Measurements from ENCODE around the gene PMS1.

DNA sequence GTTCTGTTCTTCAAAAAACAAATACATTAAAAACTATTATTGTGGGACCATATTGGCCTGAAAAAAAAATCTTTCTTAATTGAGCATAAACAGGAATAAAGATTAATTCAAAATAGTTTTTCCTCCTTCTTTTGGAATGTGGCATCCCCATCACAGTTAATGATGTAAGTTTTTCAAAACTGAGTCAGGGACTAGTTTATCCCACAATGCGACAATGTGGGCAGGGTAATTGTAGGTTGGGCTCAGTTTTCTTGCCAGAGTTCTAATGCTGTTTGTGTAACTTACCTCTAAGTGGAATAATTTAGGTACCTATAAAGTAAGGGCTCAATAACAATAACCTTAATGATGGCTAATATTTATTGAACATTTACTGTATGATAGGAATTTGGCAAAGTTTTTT, 82.0 kb downstream of the PMS1 start:
- TF ChIP-seq, protein P1, sequence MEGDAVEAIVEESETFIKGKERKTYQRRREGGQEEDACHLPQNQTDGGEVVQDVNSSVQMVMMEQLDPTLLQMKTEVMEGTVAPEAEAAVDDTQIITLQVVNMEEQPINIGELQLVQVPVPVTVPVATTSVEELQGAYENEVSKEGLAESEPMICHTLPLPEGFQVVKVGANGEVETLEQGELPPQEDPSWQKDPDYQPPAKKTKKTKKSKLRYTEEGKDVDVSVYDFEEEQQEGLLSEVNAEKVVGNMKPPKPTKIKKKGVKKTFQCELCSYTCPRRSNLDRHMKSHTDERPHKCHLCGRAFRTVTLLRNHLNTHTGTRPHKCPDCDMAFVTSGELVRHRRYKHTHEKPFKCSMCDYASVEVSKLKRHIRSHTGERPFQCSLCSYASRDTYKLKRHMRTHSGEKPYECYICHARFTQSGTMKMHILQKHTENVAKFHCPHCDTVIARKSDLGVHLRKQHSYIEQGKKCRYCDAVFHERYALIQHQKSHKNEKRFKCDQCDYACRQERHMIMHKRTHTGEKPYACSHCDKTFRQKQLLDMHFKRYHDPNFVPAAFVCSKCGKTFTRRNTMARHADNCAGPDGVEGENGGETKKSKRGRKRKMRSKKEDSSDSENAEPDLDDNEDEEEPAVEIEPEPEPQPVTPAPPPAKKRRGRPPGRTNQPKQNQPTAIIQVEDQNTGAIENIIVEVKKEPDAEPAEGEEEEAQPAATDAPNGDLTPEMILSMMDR (IDR thresholded peaks at IDR 0.05) = no peak
- no peak for TF ChIP-seq POLR2A (IDR thresholded peaks at IDR 0.05)
